Endothelial cell of umbilical vein (primary cell): ENCODE measurements around the gene SLC12A8. TPM values are rescaled to one million over a fixed set of nuclear protein-coding genes. Genes with fewer than 3 reads are reported as not detected.

Source experiments
- BruUV-seq: library from RNA; stranded (reverse); fragments of 400-500 nt; replicated peaks from 2 replicates; lab custom pipeline; 2021; lab: Mats Ljungman, UMichigan
- CTCF ChIA-PET: fragments of 300-600, 350-600 bp; sonication (Branson Sonifier 250); formaldehyde crosslinking; loops from one replicate; lab custom pipeline; 2021; ENCODE audit warnings: antibody characterized with exemption, inconsistent platforms; lab: Charles Lee
- POLR2A ChIA-PET: fragments of 300-600, 350-600 bp; sonication (Branson Sonifier 250); formaldehyde crosslinking; loops from one replicate; lab custom pipeline; 2021; ENCODE audit warnings: antibody characterized with exemption, inconsistent platforms; lab: Charles Lee
- DNase-seq: peaks from one replicate; pipeline ENCODE4 v3.0.0-alpha.2; 2011; ENCODE audit warnings: low read depth, low spot score
- FAIRE-seq: peaks from 2 replicates; lab custom pipeline; 2011; peaks lifted over from hg19 to GRCh38; lab: Jason Lieb, UNC
- H2AFZ ChIP-seq: 2 replicates; pipeline ENCODE4 v1.6.0; 2012; ENCODE audit warnings: low read depth, low read length, control low read depth, inconsistent platforms
- H3K27ac ChIP-seq: 2 replicates; pipeline ENCODE4 v1.5.1; 2011; ENCODE audit warnings: low read depth, mild to moderate bottlenecking, control low read depth, low read length, moderate library complexity; ENCODE audit not compliant: insufficient read depth
- H3K27me3 ChIP-seq, 2 experiments: 2 replicates each; pipeline versions ENCODE4 v1.6.0 to v1.6.1; 2011; ENCODE audit warnings: low read length in 2 of 2, mixed read lengths in 1 of 2; ENCODE audit not compliant: control insufficient read depth in 2 of 2, insufficient read depth in 2 of 2
- H3K36me3 ChIP-seq, 2 experiments: 2 replicates in 1 of 2; 3 replicates in 1 of 2; pipeline ENCODE4 v1.5.1; 2011; ENCODE audit warnings: low read length in 2 of 2, mild to moderate bottlenecking in 1 of 2, moderate library complexity in 1 of 2; ENCODE audit not compliant: control insufficient read depth in 2 of 2, insufficient read depth in 2 of 2; ENCODE audit errors: extremely low read depth in 1 of 2
- H3K4me1 ChIP-seq: 3 replicates; pipeline ENCODE4 v1.5.1; 2011; ENCODE audit warnings: mild to moderate bottlenecking, low read length; ENCODE audit not compliant: control insufficient read depth, insufficient read depth; ENCODE audit errors: extremely low read depth
- H3K4me2 ChIP-seq: 2 replicates; pipeline ENCODE4 v1.6.1; 2011; ENCODE audit warnings: low read length, control low read depth, mixed read lengths; ENCODE audit not compliant: insufficient read depth
- H3K4me3 ChIP-seq, 3 experiments: fragments of 200-600 bp in 1 of 3; sonication (generic), shearing (Covaris generic) in 1 of 3; replicated peaks in 1 of 3; 2 replicates each; pipeline ENCODE4 v1.5.1; 2011 to 2016; ENCODE audit warnings: control low read depth in 3 of 3, low read length in 3 of 3, mild to moderate bottlenecking in 2 of 3, inconsistent platforms in 1 of 3, low read depth in 1 of 3, moderate library complexity in 1 of 3; ENCODE audit not compliant: insufficient read depth in 1 of 3
- H3K79me2 ChIP-seq: 2 replicates; pipeline ENCODE4 v1.6.0; 2012; ENCODE audit warnings: low read length, inconsistent platforms; ENCODE audit not compliant: control insufficient read depth, insufficient read depth
- H3K9ac ChIP-seq: replicated peaks from 2 replicates; pipeline ENCODE3; 2011; ENCODE audit warnings: low read length, control low read depth; ENCODE audit not compliant: insufficient read depth; ENCODE audit errors: extremely low read depth
- H3K9me1 ChIP-seq: replicated peaks from 3 replicates; pipeline ENCODE4 v1.6.0; 2011; ENCODE audit warnings: mild to moderate bottlenecking, low read length; ENCODE audit not compliant: control insufficient read depth, insufficient read depth; ENCODE audit errors: extremely low read depth
- H3K9me3 ChIP-seq: replicated peaks from 2 replicates; pipeline ENCODE4 v1.5.1; 2012; ENCODE audit warnings: low read length, inconsistent platforms; ENCODE audit not compliant: control insufficient read depth, insufficient read depth
- H4K20me1 ChIP-seq: replicated peaks from 2 replicates; pipeline ENCODE3; 2011; ENCODE audit warnings: mild to moderate bottlenecking, low read length; ENCODE audit not compliant: control insufficient read depth, insufficient read depth; ENCODE audit errors: extremely low read depth
- CTCF ChIP-seq, 2 donors: IDR thresholded peaks; 1 replicate in 1 of 2; 2 replicates in 1 of 2; pipeline ENCODE4 v1.5.1; 2011; ENCODE audit warnings: low read length in 2 of 2, mild to moderate bottlenecking in 2 of 2, moderate library complexity in 2 of 2, control low read depth in 1 of 2, inconsistent platforms in 1 of 2, low read depth in 1 of 2; ENCODE audit not compliant: insufficient read depth in 1 of 2; ENCODE audit errors: extremely low read depth in 1 of 2
- EZH2 ChIP-seq: IDR thresholded peaks from 2 replicates; pipeline ENCODE4 v1.6.1; 2012; ENCODE audit warnings: borderline replicate concordance, low read depth, mild to moderate bottlenecking, moderate library complexity, low read length, inconsistent platforms; ENCODE audit not compliant: severe bottlenecking
- FOS ChIP-seq: IDR thresholded peaks from 2 replicates; pipeline ENCODE4 v1.6.1; 2011; ENCODE audit warnings: mild to moderate bottlenecking, low read length, moderate library complexity, borderline replicate concordance; ENCODE audit not compliant: insufficient read depth
- GATA2 ChIP-seq: IDR thresholded peaks from 2 replicates; pipeline ENCODE4 v1.7.0; 2011; ENCODE audit warnings: low read depth, mild to moderate bottlenecking, moderate library complexity, mixed read lengths, low read length; ENCODE audit not compliant: insufficient read length, insufficient read depth
- JUN ChIP-seq: IDR thresholded peaks from 2 replicates; pipeline ENCODE4 v1.6.1; 2011; ENCODE audit warnings: borderline replicate concordance, low read depth; ENCODE audit not compliant: insufficient read length, insufficient read depth
- MAX ChIP-seq: IDR thresholded peaks from 2 replicates; pipeline ENCODE4 v1.6.1; 2011; ENCODE audit not compliant: insufficient read depth, insufficient read length
- MYC ChIP-seq: IDR thresholded peaks from one replicate; pipeline ENCODE4 v1.6.1; 2011; ENCODE audit warnings: mild to moderate bottlenecking, low read depth, low read length
- POLR2A ChIP-seq: IDR thresholded peaks from 2 replicates; pipeline ENCODE4 v1.6.1; 2012; ENCODE audit warnings: low read depth, mild to moderate bottlenecking, control low read depth, low read length
- POLR2AphosphoS5 ChIP-seq: IDR thresholded peaks from 2 replicates; pipeline ENCODE4 v1.6.1; 2012; ENCODE audit warnings: low read depth, mild to moderate bottlenecking, control low read depth, low read length, moderate library complexity; ENCODE audit not compliant: insufficient read depth
- dilution Hi-C: fragments of 300-500 bp; cut with MboI; formaldehyde crosslinking; loops from one replicate; pipeline ENCODE4 v1.15.0; 2019; ENCODE audit warnings: low sequenced_read_pairs; ENCODE audit not compliant: extremely low pct_ligation_motif_present
- intact Hi-C: fragments of 100-400 bp; cut with micrococcal nuclease; formaldehyde crosslinking; loops from one replicate; pipeline ENCODE4 v1.10.0; 2022
- polyA plus RNA-seq, 4 experiments: library from polyadenylated mRNA; depleted of rRNA in 3 of 4; stranded (reverse) in 3 of 4; unstranded in 1 of 4; fragments of >200 nt; gene quantifications; 2 replicates each; pipeline versions ENCODE4 v1.2.1 to v1.2.3, GENCODE V29; 2011 to 2012; ENCODE audit warnings: missing spikeins in 1 of 4
- total RNA-seq: library from RNA; stranded (reverse); gene quantifications from 2 replicates; pipeline ENCODE4 v1.2.3, GENCODE V29; 2021

The SLC12A8 gene
- total and polyA plus RNA-seq, 2 donors (not counting 3 experiments of a cell fraction or from before 2014, with no cell fraction given): 0.86 to 0.90 TPM

- Histone ChIP-seq H3K4me3 (no peak overlapping the region), H3K27ac (no peak overlapping the region), H3K4me1 (peaks cover 9% of the 10 kb centered on the region), H3K9ac (no peak overlapping the region), H3K36me3 (no peaks in the 10 kb centered on the region), H2AFZ (no peak overlapping the region), H3K79me2 (no peaks in the 10 kb centered on the region), H3K9me3 (no peaks in the 10 kb centered on the region), H3K27me3 (no peaks in the 10 kb centered on the region), H4K20me1 (no peaks in the 10 kb centered on the region), H3K4me2 (no peak overlapping the region), H3K9me1 (no peaks in the 10 kb centered on the region)
- no peak for FAIRE-seq
- CTCF ChIA-PET: interaction anchor here (0.6 to 1.5 kb wide), 3 partner anchors 13 to 22 kb away, joined by 3 to 4 read pairs (median 4); no protein-coding TSS in a partner anchor
- BruUV-seq: no TSS peak
- intact Hi-C loops (no loop called here), dilution Hi-C loops (no loop called here)
- no peak for DNase-seq
- POLR2A ChIA-PET: interaction anchor here (0.5 kb wide), 1 partner anchor 10 kb away, joined by 6 read pairs; no protein-coding TSS in a partner anchor
- TF ChIP-seq EZH2: no peak
- TF ChIP-seq MYC: no peak
- TF ChIP-seq MAX: no peak
- TF ChIP-seq POLR2A: no peak
- TF ChIP-seq FOS: no peak
- no peak for TF ChIP-seq CTCF (IDR thresholded peaks at IDR 0.05; ENCODE audit: extremely low read depth in 1 of 2, insufficient read depth in 1 of 2, low read depth in 1 of 2, low read length in 2 of 2)
- TF ChIP-seq JUN: no peak
- no peak for TF ChIP-seq POLR2AphosphoS5
- TF ChIP-seq GATA2: no peak
Observed at GRCh38 chr3:125107363-125107762, 105.2 kb downstream of the SLC12A8 start.
